CD14-positive monocyte (primary cell): ENCODE data around the gene IL21R. TPM values are rescaled to one million over a fixed set of nuclear protein-coding genes. Genes with fewer than 3 reads are reported as not detected.

Experiments used
- DNase-seq, 3 donors: peaks; one replicate each; pipeline ENCODE4 v3.0.0-alpha.2; 2011 to 2022
- H2AFZ ChIP-seq: 2 replicates; pipeline ENCODE4 v1.6.0; 2012; ENCODE audit warnings: mild to moderate bottlenecking, low read depth, low read length, inconsistent platforms; ENCODE audit not compliant: insufficient read depth, poor library complexity, severe bottlenecking
- H3K27ac ChIP-seq, 2 donors: 1 replicate in 1 of 2; 2 replicates in 1 of 2; pipeline ENCODE4 v1.5.1; 2012 to 2013; ENCODE audit warnings: low read length in 2 of 2, control low read depth in 1 of 2, inconsistent platforms in 1 of 2, low read depth in 1 of 2, mild to moderate bottlenecking in 1 of 2
- H3K27me3 ChIP-seq, 2 donors: one replicate each; pipeline versions ENCODE4 v1.6.0 to v1.6.1; 2011 to 2013; ENCODE audit warnings: low read length in 2 of 2; ENCODE audit not compliant: control insufficient read depth in 2 of 2, insufficient read depth in 2 of 2
- H3K36me3 ChIP-seq, 2 donors: replicated peaks in 1 of 2; 1 replicate in 1 of 2; 2 replicates in 1 of 2; pipeline versions ENCODE4 v1.5.1 to v1.6.1; 2012 to 2013; ENCODE audit warnings: low read length in 2 of 2, control low read depth in 1 of 2, inconsistent platforms in 1 of 2, mild to moderate bottlenecking in 1 of 2; ENCODE audit not compliant: insufficient read depth in 2 of 2, control insufficient read depth in 1 of 2
- H3K4me1 ChIP-seq, 2 donors: 1 replicate in 1 of 2; 2 replicates in 1 of 2; pipeline versions ENCODE4 v1.5.1 to v1.6.1; 2012 to 2013; ENCODE audit warnings: low read length in 2 of 2, control low read depth in 1 of 2, inconsistent platforms in 1 of 2, mild to moderate bottlenecking in 1 of 2, moderate library complexity in 1 of 2; ENCODE audit not compliant: insufficient read depth in 2 of 2, control insufficient read depth in 1 of 2
- H3K4me2 ChIP-seq: replicated peaks from 2 replicates; pipeline ENCODE3; 2012; ENCODE audit warnings: low read length, moderate library complexity, mild to moderate bottlenecking; ENCODE audit not compliant: poor library complexity, severe bottlenecking; ENCODE audit errors: extremely low read depth
- H3K4me3 ChIP-seq, 3 experiments: fragments of 200-600 bp in 1 of 3; sonication (generic) in 1 of 3; replicated peaks in 1 of 3; 1 replicate in 2 of 3; 2 replicates in 1 of 3; pipeline ENCODE4 v1.5.1; 2011 to 2013; ENCODE audit warnings: low read length in 3 of 3, mild to moderate bottlenecking in 3 of 3, control low read depth in 2 of 3, low read depth in 2 of 3, inconsistent platforms in 1 of 3, moderate library complexity in 1 of 3
- H3K79me2 ChIP-seq: 2 replicates; pipeline ENCODE4 v1.6.0; 2012; ENCODE audit warnings: mild to moderate bottlenecking, control low read depth, inconsistent platforms, low read length, moderate library complexity; ENCODE audit not compliant: insufficient read depth
- H3K9ac ChIP-seq: 2 replicates; pipeline ENCODE4 v1.6.0; 2017; ENCODE audit warnings: low read length, mild to moderate bottlenecking; ENCODE audit not compliant: insufficient read depth, poor library complexity, severe bottlenecking
- H3K9me3 ChIP-seq, 2 donors: replicated peaks in 1 of 2; 1 replicate in 1 of 2; 2 replicates in 1 of 2; pipeline versions ENCODE4 v1.5.1 to v1.6.1; 2012 to 2013; ENCODE audit warnings: low read length in 2 of 2, control low read depth in 1 of 2; ENCODE audit not compliant: control insufficient read depth in 1 of 2, insufficient read depth in 1 of 2
- H4K20me1 ChIP-seq: 2 replicates; pipeline ENCODE4 v1.6.0; 2012; ENCODE audit warnings: mild to moderate bottlenecking, low read length, control low read depth, moderate library complexity; ENCODE audit not compliant: insufficient read depth
- H3K27ac Mint-ChIP-seq, 7 donors: one replicate each; pipeline ENCODE4 v1.8.0; 2020; ENCODE audit warnings: mild to moderate bottlenecking in 7 of 7, mixed read lengths in 7 of 7, moderate library complexity in 6 of 7, inconsistent platforms in 2 of 7
- H3K27me3 Mint-ChIP-seq, 3 donors: one replicate each; pipeline ENCODE4 v1.8.0; 2021 to 2022; ENCODE audit warnings: low read depth in 3 of 3, mild to moderate bottlenecking in 3 of 3, mixed read lengths in 3 of 3, moderate library complexity in 3 of 3, inconsistent platforms in 1 of 3
- H3K36me3 Mint-ChIP-seq, 2 donors: one replicate each; pipeline ENCODE4 v1.8.0; 2020; ENCODE audit warnings: mixed read lengths in 2 of 2, inconsistent platforms in 1 of 2, mild to moderate bottlenecking in 1 of 2
- H3K4me1 Mint-ChIP-seq: one replicate; pipeline ENCODE4 v1.8.0; 2020; ENCODE audit warnings: mild to moderate bottlenecking, mixed read lengths
- H3K4me3 Mint-ChIP-seq, 2 donors: one replicate each; pipeline ENCODE4 v1.8.0; 2020; ENCODE audit warnings: mild to moderate bottlenecking in 2 of 2, mixed read lengths in 2 of 2, moderate library complexity in 1 of 2
- H3K9me3 Mint-ChIP-seq, 7 donors: one replicate each; pipeline ENCODE4 v1.8.0; 2020 to 2022; ENCODE audit warnings: mixed read lengths in 7 of 7, mild to moderate bottlenecking in 6 of 7, moderate library complexity in 6 of 7, inconsistent platforms in 2 of 7
- CTCF ChIP-seq: fragments of 200-600 bp; IDR thresholded peaks from one replicate; pipeline ENCODE4 v1.8.0; 2022; ENCODE audit warnings: antibody characterized with exemption, mild to moderate bottlenecking
- WGBS: methylation state at CpG from one replicate; pipeline ENCODE4 v1.1.5; 2013; ENCODE audit warnings: missing lambda C conversion rate; ENCODE audit not compliant: insufficient coverage; 5-methylcytosine and 5-hydroxymethylcytosine counted together
- intact Hi-C, 2 donors: fragments of 100-400 bp; cut with micrococcal nuclease; formaldehyde crosslinking; loops; one replicate each; pipeline versions ENCODE4 v1.15.0 to v1.15.1; 2023
- polyA plus RNA-seq, 3 donors: library from polyadenylated mRNA; depleted of rRNA in 1 of 3; unstranded in 2 of 3; stranded (reverse) in 1 of 3; fragments of 300-500 nt in 2 of 3; fragments of >200 nt in 1 of 3; fragmentation: Illumina TruSeq in 2 of 3; gene quantifications; 1 replicate in 2 of 3; 2 replicates in 1 of 3; pipeline ENCODE4 v1.2.3, GENCODE V29; 2012 to 2021

IL21R gene
- polyA plus RNA-seq, 3 donors = 1.0 to 1.7 (median 1.4) TPM

GRCh38 chr16:27359051-27359450, 42.9 kb upstream of the IL21R start:
- intact Hi-C loops = no loop called here
- no peak for DNase-seq
- H3K79me2 ChIP-seq = no peaks in the 10 kb centered on the region
- H3K36me3 ChIP-seq = peaks cover 91 to 99% of the 10 kb centered on the region in 2 donors
- H3K27me3 ChIP-seq = no peaks in the 10 kb centered on the region
- H3K4me3 ChIP-seq = no peak overlapping the region
- H3K4me2 ChIP-seq = no peak overlapping the region
- Mint-ChIP-seq H3K4me3 (no peak overlapping the region), H3K27ac (peak overlapping the region in 1 of 7 donors; percentile 54), H3K9me3 (peaks cover 0 to 7% (median 4%) of the 10 kb centered on the region in 7 donors), H3K27me3 (peaks cover 0 to 3% (median 0%) of the 10 kb centered on the region in 3 donors), H3K4me1 (peaks cover 2% of the 10 kb centered on the region), H3K36me3 (peaks cover 89 to 99% of the 10 kb centered on the region in 2 donors)
- TF ChIP-seq CTCF = no peak
- 100% methylated on average over 2 of the region's 4 CpGs for WGBS
- H4K20me1 ChIP-seq = peaks cover 24% of the 10 kb centered on the region
- no peak overlapping the region for H3K27ac ChIP-seq
- H3K9me3 ChIP-seq = peaks cover 0 to 10% of the 10 kb centered on the region in 2 donors
- H3K4me1 ChIP-seq = no peaks in the 10 kb centered on the region
- no peak overlapping the region for H3K9ac ChIP-seq
- no peak overlapping the region for H2AFZ ChIP-seq

GRCh38 chr16:27359615-27360014, 42.4 kb upstream of the IL21R start:
- WGBS = 80% methylated on average over 5 of the region's 6 CpGs
- no peak for TF ChIP-seq CTCF
- Histone ChIP-seq H2AFZ (no peak overlapping the region), H3K9me3 (peaks cover 0 to 10% of the 10 kb centered on the region in 2 donors), H3K27me3 (no peaks in the 10 kb centered on the region), H4K20me1 (peaks cover 30% of the 10 kb centered on the region), H3K9ac (no peak overlapping the region), H3K4me3 (no peak overlapping the region), H3K36me3 (peaks cover 89 to 97% of the 10 kb centered on the region in 2 donors), H3K27ac (no peak overlapping the region), H3K4me1 (no peaks in the 10 kb centered on the region), H3K79me2 (no peaks in the 10 kb centered on the region), H3K4me2 (no peak overlapping the region)
- peaks cover 0 to 3% (median 0%) of the 10 kb centered on the region in 3 donors for H3K27me3 Mint-ChIP-seq
- H3K36me3 Mint-ChIP-seq = peaks cover 87 to 99% of the 10 kb centered on the region in 2 donors
- no peak for DNase-seq
- intact Hi-C loops = no loop called here
- H3K4me1 Mint-ChIP-seq = peaks cover 2% of the 10 kb centered on the region
- H3K9me3 Mint-ChIP-seq = peaks cover 0 to 7% (median 4%) of the 10 kb centered on the region in 7 donors
- H3K27ac Mint-ChIP-seq = no peak overlapping the region
- no peak overlapping the region for H3K4me3 Mint-ChIP-seq
